A673 (cell line): ENCODE data around the gene ADGRE1. TPM values are rescaled to one million over a fixed set of nuclear protein-coding genes. Genes with fewer than 3 reads are reported as not detected.

Experiments
- BruUV-seq: library from RNA; stranded (reverse); fragments of 400-500 nt; replicated peaks from 2 replicates; lab custom pipeline; 2021; lab: Mats Ljungman, UMichigan
- CTCF ChIA-PET: fragments of 300-600 bp; sonication (Branson Sonifier 250); formaldehyde crosslinking; loops from one replicate; lab custom pipeline; 2022; ENCODE audit warnings: antibody characterized with exemption; lab: Charles Lee
- POLR2A ChIA-PET: fragments of 300-600 bp; sonication (Branson Sonifier 250); formaldehyde crosslinking; loops from one replicate; lab custom pipeline; 2022; ENCODE audit warnings: antibody characterized with exemption; ENCODE audit not compliant: low non-redundant PET; lab: Charles Lee
- DNase-seq: peaks from one replicate; pipeline ENCODE4 v3.0.0-alpha.2; 2015; ENCODE audit warnings: low spot score
- H3K27ac ChIP-seq: fragments of 200-600 bp; sonication (generic); 2 replicates; pipeline ENCODE4 v1.5.1; 2016; ENCODE audit warnings: mixed run types, low read depth, mild to moderate bottlenecking, mixed read lengths, antibody characterized with exemption, low read length; ENCODE audit not compliant: poor library complexity, severe bottlenecking
- H3K27me3 ChIP-seq: fragments of 200-600 bp; sonication (generic); replicated peaks from 2 replicates; pipeline ENCODE4 v1.6.1; 2017; ENCODE audit warnings: mixed run types, low read depth, mild to moderate bottlenecking, mixed read lengths, antibody characterized with exemption, low read length; ENCODE audit not compliant: insufficient read depth, poor library complexity
- H3K36me3 ChIP-seq: fragments of 200-600 bp; sonication (generic); 2 replicates; pipeline ENCODE4 v1.6.1; 2016; ENCODE audit warnings: mixed run types, mild to moderate bottlenecking, mixed read lengths, antibody characterized with exemption, low read length; ENCODE audit not compliant: insufficient read depth, poor library complexity, severe bottlenecking
- H3K4me1 ChIP-seq: fragments of 200-600 bp; sonication (generic); 2 replicates; pipeline ENCODE4 v1.6.1; 2017; ENCODE audit warnings: mixed run types, mild to moderate bottlenecking, mixed read lengths, antibody characterized with exemption, low read length; ENCODE audit not compliant: insufficient read depth, poor library complexity, severe bottlenecking
- H3K4me3 ChIP-seq: fragments of 200-600 bp; sonication (generic); 2 replicates; pipeline ENCODE4 v1.5.1; 2016; ENCODE audit warnings: low read depth, mixed run types, mild to moderate bottlenecking, mixed read lengths, low read length; ENCODE audit not compliant: poor library complexity, severe bottlenecking
- H3K9me3 ChIP-seq: fragments of 200-600 bp; sonication (generic); 2 replicates; pipeline ENCODE4 v1.6.1; 2016; ENCODE audit warnings: mixed run types, low read depth, mild to moderate bottlenecking, mixed read lengths, antibody characterized with exemption, low read length; ENCODE audit not compliant: poor library complexity, severe bottlenecking
- EZH2 ChIP-seq: fragments of 200-600 bp; sonication (generic); IDR thresholded peaks from 2 replicates; pipeline ENCODE4 v1.6.1; 2017; ENCODE audit warnings: borderline replicate concordance, low read depth, mild to moderate bottlenecking, mixed read lengths, antibody characterized with exemption, low read length; ENCODE audit not compliant: poor library complexity, severe bottlenecking
- intact Hi-C: fragments of 100-400 bp; cut with micrococcal nuclease; formaldehyde crosslinking; loops from one replicate; pipeline ENCODE4 v1.10.0; 2022; ENCODE audit not compliant: unreplicated experiment
- total RNA-seq: library from RNA; stranded (reverse); gene quantifications from 2 replicates; pipeline ENCODE4 v1.2.3, GENCODE V29; 2021
- TF ChIP-seq, protein P1 (sequence below): fragments of 300-800, 200-600 bp; sonication (generic); conservative IDR thresholded peaks from 2 replicates; pipeline ENCODE4 v1.5.1; 2017; ENCODE audit warnings: low read depth, mild to moderate bottlenecking, antibody characterized with exemption, low read length, moderate library complexity, mixed read lengths

Gene ADGRE1
- total RNA-seq, 1 experiment from 2014 or later = not detected

DNA sequence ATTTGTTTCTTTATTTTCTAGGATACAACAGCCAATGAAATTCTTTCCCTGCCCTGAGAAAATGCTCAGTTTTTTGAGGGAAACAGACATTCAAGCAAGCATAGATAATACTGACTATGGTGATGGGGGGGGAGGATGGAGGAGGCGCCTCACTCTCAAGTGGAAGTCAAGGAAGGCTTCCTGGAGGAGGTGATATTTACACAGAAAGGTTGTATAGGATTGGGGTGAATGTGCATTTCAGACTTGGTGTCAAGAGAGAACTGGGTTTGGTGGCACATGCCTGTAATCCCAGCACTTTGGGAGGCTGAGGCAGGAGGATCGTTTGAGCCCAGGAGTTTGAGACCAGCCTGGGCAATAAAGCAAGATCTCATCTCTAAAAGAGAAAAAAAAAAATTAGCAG, 12.2 kb upstream of the ADGRE1 start:
- no peak overlapping the region for H3K27ac ChIP-seq
- no peak for TF ChIP-seq EZH2
- TF ChIP-seq, protein P1, sequence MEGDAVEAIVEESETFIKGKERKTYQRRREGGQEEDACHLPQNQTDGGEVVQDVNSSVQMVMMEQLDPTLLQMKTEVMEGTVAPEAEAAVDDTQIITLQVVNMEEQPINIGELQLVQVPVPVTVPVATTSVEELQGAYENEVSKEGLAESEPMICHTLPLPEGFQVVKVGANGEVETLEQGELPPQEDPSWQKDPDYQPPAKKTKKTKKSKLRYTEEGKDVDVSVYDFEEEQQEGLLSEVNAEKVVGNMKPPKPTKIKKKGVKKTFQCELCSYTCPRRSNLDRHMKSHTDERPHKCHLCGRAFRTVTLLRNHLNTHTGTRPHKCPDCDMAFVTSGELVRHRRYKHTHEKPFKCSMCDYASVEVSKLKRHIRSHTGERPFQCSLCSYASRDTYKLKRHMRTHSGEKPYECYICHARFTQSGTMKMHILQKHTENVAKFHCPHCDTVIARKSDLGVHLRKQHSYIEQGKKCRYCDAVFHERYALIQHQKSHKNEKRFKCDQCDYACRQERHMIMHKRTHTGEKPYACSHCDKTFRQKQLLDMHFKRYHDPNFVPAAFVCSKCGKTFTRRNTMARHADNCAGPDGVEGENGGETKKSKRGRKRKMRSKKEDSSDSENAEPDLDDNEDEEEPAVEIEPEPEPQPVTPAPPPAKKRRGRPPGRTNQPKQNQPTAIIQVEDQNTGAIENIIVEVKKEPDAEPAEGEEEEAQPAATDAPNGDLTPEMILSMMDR = no peak
- DNase-seq = no peak

DNA sequence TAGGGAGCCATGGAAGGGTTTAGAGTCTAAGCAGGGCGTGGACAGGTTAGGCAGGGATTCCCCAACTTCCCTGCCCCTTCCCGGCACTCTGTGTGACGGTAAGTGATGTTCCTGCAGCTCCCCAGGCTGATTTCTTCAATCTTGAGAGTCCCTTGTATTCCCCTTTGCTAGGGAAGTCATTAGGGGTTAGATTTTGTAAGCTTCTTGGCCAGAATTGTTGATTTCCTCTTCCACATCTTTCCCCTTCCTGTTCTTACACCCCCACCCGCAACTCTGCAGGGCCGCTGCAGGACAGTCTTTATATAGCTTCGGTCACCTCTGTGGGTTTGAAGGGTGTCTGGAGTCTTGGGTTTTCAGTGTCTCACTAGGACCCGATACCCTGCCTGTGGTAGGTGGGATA, 10.6 kb upstream of the ADGRE1 start:
- BruUV-seq = no TSS peak
- Histone ChIP-seq H3K27me3 (no peaks in the 10 kb centered on the region), H3K36me3 (no peaks in the 10 kb centered on the region), H3K9me3 (no peaks in the 10 kb centered on the region), H3K4me1 (no peaks in the 10 kb centered on the region), H3K27ac (no peak overlapping the region), H3K4me3 (no peak overlapping the region)
- no peak for DNase-seq
- TF ChIP-seq, protein P1 = no peak
- TF ChIP-seq EZH2 = no peak
- intact Hi-C loops = no loop called here
- ChIA-PET POLR2A (no interaction called here), CTCF (no interaction called here)

More for the DNA sequence above, 12.2 kb upstream of the ADGRE1 start:
- no peaks in the 10 kb centered on the region for H3K36me3 ChIP-seq
- no peaks in the 10 kb centered on the region for H3K4me1 ChIP-seq
- no TSS peak for BruUV-seq
- H3K4me3 ChIP-seq = no peak overlapping the region
- intact Hi-C loops = no loop called here
- ChIA-PET POLR2A (no interaction called here), CTCF (interaction anchor here (1.0 kb wide), 1 partner anchor 12 kb away, joined by 8 read pairs; no protein-coding TSS in a partner anchor)
- H3K9me3 ChIP-seq = no peaks in the 10 kb centered on the region
- no peaks in the 10 kb centered on the region for H3K27me3 ChIP-seq

DNA sequence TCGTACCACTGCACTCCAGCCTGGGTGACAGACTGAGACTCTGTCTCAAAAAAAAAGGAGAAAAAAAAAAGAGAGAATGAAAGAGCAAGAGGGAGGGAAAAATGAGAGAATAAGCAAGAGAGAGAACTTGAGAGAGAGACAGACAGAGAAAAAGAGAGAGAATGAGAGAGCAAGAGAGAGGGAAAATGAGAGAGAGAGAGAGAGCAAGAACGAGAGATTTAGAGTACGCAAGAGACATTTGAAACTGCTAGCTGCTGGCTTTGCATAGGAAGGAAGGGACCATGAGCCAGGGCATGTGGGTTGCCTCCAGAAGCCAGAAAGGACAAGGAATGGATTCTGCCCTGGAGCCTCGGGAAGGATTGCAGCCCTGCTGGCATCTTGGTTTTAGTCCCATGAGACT, 9.6 kb upstream of the ADGRE1 start:
- no peaks in the 10 kb centered on the region for H3K27me3 ChIP-seq
- CTCF ChIA-PET = no interaction called here

More for the DNA sequence above, 9.6 kb upstream of the ADGRE1 start:
- TF ChIP-seq EZH2 = no peak
- TF ChIP-seq, protein P1 = no peak
- Histone ChIP-seq H3K4me3 (no peak overlapping the region), H3K27ac (no peak overlapping the region), H3K9me3 (no peaks in the 10 kb centered on the region), H3K36me3 (no peaks in the 10 kb centered on the region), H3K4me1 (no peaks in the 10 kb centered on the region)
- POLR2A ChIA-PET = interaction anchor here (0.8 kb wide), 1 partner anchor 225 kb away, joined by 13 read pairs; no protein-coding TSS in a partner anchor
- DNase-seq = no peak
- BruUV-seq = no TSS peak
- intact Hi-C loops = no loop called here
